Bronchial smooth muscle cell (primary cell): Measurements from ENCODE around the gene TST. TPM values are rescaled to one million over a fixed set of nuclear protein-coding genes. Genes with fewer than 3 reads are reported as not detected.

Experiments used
- total RNA-seq: library from RNA; depleted of rRNA; stranded (reverse); fragments of >200 nt; gene quantifications from 2 replicates; pipeline ENCODE4 v1.2.1, GENCODE V29; 2014

Gene TST
- total RNA-seq = 10.5 and 16.4 TPM in 2 replicates

DNA sequence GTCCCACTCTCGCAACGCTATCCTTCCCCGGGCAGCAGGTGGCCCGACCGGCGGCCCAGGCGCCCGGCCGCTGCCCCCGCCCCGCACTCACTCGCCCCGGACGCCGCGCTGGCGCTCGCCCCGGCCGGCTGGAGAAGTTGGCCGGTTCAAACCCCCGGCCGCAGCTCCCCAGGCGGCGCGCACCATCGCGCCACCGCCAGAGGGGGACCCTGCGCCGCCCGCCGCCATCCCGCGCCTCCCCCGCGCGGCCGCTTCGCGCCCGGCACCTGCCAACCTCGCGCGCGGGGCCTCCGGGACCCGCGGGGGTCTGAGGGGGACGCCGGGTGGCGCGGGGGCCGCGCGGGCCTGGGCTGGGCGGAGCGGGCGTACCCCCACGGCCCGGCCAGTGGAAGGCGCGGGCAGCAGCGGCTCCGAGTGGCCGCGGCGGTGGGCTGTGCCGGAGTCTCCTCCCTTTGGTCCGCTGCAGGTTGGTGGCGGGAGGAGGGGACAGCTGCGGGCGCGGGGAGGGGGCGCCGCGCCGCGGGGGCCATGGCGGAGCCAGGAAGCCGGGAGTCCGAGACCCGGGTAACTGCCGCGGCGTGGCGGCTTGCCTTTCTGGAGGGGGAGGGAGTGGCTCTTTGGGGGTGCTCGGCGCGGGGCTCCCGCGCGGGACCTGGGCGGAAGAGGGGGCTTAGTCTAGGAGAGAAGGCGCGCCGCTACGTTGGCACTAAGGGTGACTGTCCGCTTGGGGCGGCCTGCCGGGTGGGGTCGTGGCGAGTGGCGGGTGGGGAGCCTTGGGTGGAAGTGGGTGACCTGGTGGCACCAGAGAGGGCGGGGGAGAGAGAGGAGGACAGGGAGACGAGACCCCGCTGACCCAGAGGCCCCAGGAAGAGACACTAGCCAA, at the start of gene TST, which contains the start of gene MPST:
TST (minus strand) TSS at position 139 of the 883 bp plus-strand sequence. CDS start 715 bp downstream, outside the sequence.
MPST (plus strand) TSS at position 434 of the 883 bp plus-strand sequence; CDS start at position 529, 95 bp downstream.

DNA sequence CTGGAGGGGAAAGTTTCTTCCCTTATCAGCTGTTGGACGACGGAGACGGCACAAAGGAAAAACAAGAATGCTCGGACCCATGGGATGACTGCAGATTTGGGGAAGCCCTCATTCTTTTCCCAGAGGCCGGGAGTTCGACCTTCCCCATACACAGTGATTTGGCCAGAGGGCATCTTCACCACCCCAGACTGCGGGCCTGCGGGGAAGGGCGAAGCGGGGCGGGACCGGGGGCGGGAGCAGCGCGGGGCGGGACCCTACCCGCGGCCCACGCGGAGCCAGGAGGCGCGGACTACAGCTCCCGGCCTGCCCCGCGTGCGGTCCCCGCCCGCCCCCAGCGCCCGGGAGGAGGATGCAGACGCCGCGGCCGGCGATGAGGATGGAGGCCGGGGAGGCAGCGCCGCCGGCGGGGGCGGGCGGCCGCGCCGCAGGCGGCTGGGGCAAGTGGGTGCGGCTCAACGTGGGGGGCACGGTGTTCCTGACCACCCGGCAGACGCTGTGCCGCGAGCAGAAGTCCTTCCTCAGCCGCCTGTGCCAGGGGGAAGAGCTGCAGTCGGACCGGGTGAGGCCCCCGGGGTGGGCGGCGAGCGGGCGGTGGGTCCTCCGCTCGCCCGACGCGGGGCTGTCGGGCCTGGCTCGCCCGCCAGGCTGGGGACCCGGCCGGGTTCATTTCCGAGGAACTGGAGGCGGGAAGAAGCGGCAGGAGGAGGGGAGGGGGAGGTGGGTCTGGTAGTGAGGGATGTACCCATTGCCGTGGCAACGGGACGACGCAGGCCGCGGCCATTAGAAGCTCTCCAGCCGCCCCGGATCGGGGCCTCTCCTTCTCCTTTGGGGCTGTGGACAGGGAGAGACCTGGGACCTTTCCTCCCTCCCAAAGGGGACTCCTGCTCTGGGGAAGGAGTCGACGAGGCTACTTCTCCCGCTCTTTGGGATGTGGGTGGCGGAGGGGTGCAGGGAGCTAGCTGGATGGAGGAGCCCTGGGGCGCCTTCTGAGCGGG, 32.4 kb upstream of the TST start, which contains the start of gene KCTD17:
KCTD17 (plus strand) TSS at position 352 of the 995 bp plus-strand sequence; CDS start at position 371, 19 bp downstream.

Other genes starting within 250 kb of the TST start
- gene IFT27, start 243.3 kb downstream of the TST start, total RNA-seq = 18.1 and 18.2 TPM in 2 replicates
- not detected in 2 replicates for gene PVALB, start 202.4 kb downstream of the TST start, total RNA-seq
- not detected in 2 replicates for gene NCF4, start 158.4 kb downstream of the TST start, total RNA-seq
- gene CSF2RB, start 105.8 kb downstream of the TST start, total RNA-seq = under 0.01 TPM in 1 of 2 replicates, not detected in the other
- gene MPST, start 295 bp upstream of the TST start, total RNA-seq = 26.4 and 34.7 TPM in 2 replicates
- gene KCTD17, start 32.3 kb upstream of the TST start, total RNA-seq = 24.3 and 30.4 TPM in 2 replicates
- gene TMPRSS6, start 90.3 kb upstream of the TST start, total RNA-seq = not detected in 2 replicates
- gene IL2RB, start 130.5 kb upstream of the TST start, total RNA-seq = not detected in 2 replicates
- 2.7 and 4.3 TPM in 2 replicates for gene C1QTNF6, start 168.8 kb upstream of the TST start, total RNA-seq
- 0.09 and 0.16 TPM in 2 replicates for gene SSTR3, start 193.0 kb upstream of the TST start, total RNA-seq
- 0.34 and 5.0 TPM in 2 replicates for gene RAC2, start 224.8 kb upstream of the TST start, total RNA-seq